Loucy (cell line): Measurements from ENCODE around the gene SLC6A18.

ENCODE experiments used
- H2AFZ ChIP-seq: fragments of 200-600 bp; sonication (generic); 2 replicates; pipeline ENCODE4 v1.6.0; 2016; ENCODE audit warnings: antibody characterized with exemption, mild to moderate bottlenecking, low read length, moderate library complexity
- H3F3A ChIP-seq: fragments of 200-600 bp; 2 replicates; pipeline ENCODE4 v1.6.0; 2016; ENCODE audit warnings: antibody characterized with exemption, low read depth, mild to moderate bottlenecking
- H3K27me3 ChIP-seq: fragments of 200-600 bp; sonication (generic); 2 replicates; pipeline ENCODE4 v1.6.1; 2014; ENCODE audit warnings: low read length, mild to moderate bottlenecking; ENCODE audit not compliant: insufficient read depth, poor library complexity, severe bottlenecking
- H3K36me3 ChIP-seq: fragments of 200-600 bp; sonication (generic); 2 replicates; pipeline ENCODE4 v1.6.1; 2016; ENCODE audit warnings: low read length; ENCODE audit not compliant: insufficient read depth
- H3K4me1 ChIP-seq: fragments of 200-600 bp; sonication (generic); 2 replicates; pipeline ENCODE4 v1.5.1; 2014; ENCODE audit warnings: low read length, mild to moderate bottlenecking; ENCODE audit not compliant: insufficient read depth, poor library complexity, severe bottlenecking
- H3K4me2 ChIP-seq: fragments of 200-600 bp; sonication (generic); 2 replicates; pipeline ENCODE4 v1.6.0; 2014; ENCODE audit warnings: antibody characterized with exemption, low read length, low read depth, mild to moderate bottlenecking; ENCODE audit not compliant: poor library complexity, severe bottlenecking
- H3K4me3 ChIP-seq: fragments of 200-600 bp; sonication (generic); 2 replicates; pipeline ENCODE4 v1.5.1; 2014; ENCODE audit warnings: low read length, mild to moderate bottlenecking, mixed read lengths; ENCODE audit not compliant: poor library complexity, severe bottlenecking
- H3K79me2 ChIP-seq: fragments of 200-600 bp; sonication (generic); 2 replicates; pipeline ENCODE4 v1.6.1; 2014; ENCODE audit warnings: low read length; ENCODE audit not compliant: insufficient read depth
- H3K9ac ChIP-seq: fragments of 200-600 bp; sonication (generic); 2 replicates; pipeline ENCODE4 v1.6.0; 2014; ENCODE audit warnings: mild to moderate bottlenecking, low read depth, low read length, moderate library complexity; ENCODE audit not compliant: poor library complexity, severe bottlenecking
- H3K9me2 ChIP-seq: fragments of 200-600 bp; sonication (generic); replicated peaks from 2 replicates; pipeline ENCODE4 v1.6.1; 2016; ENCODE audit warnings: low read depth, low read length, mixed read lengths
- H3K9me3 ChIP-seq: fragments of 200-600 bp; sonication (generic); 2 replicates; pipeline ENCODE4 v1.6.1; 2014; ENCODE audit warnings: mild to moderate bottlenecking, antibody characterized with exemption, low read length, low read depth; ENCODE audit not compliant: insufficient read depth
- H4K20me1 ChIP-seq: fragments of 200-600 bp; sonication (generic); 2 replicates; pipeline ENCODE4 v1.6.0; 2014; ENCODE audit warnings: antibody characterized with exemption, low read length, mild to moderate bottlenecking; ENCODE audit not compliant: insufficient read depth, poor library complexity, severe bottlenecking
- EZH2phosphoT487 ChIP-seq: fragments of 200-600 bp; IDR thresholded peaks from 2 replicates; pipeline ENCODE4 v1.6.1; 2018; ENCODE audit warnings: antibody characterized with exemption, mild to moderate bottlenecking, moderate library complexity, borderline replicate concordance
- TF ChIP-seq, protein P1 (sequence below): fragments of 200-600 bp; sonication (generic); conservative IDR thresholded peaks from 2 replicates; pipeline ENCODE4 v1.5.1; 2014; ENCODE audit warnings: mild to moderate bottlenecking, antibody characterized with exemption, low read length

The SLC6A18 gene

GRCh38 chr5:1219098-1219767 lies 5.9 kb upstream of the SLC6A18 start:
- H3K27me3 ChIP-seq, result no peaks in the 10 kb centered on the region
- no peaks in the 10 kb centered on the region for H3K79me2 ChIP-seq
- no peaks in the 10 kb centered on the region for H3K36me3 ChIP-seq
- no peaks in the 10 kb centered on the region for H3K9me3 ChIP-seq
- no peak overlapping the region for H3K4me2 ChIP-seq
- H2AFZ ChIP-seq, result no peak overlapping the region
- TF ChIP-seq, protein P1, sequence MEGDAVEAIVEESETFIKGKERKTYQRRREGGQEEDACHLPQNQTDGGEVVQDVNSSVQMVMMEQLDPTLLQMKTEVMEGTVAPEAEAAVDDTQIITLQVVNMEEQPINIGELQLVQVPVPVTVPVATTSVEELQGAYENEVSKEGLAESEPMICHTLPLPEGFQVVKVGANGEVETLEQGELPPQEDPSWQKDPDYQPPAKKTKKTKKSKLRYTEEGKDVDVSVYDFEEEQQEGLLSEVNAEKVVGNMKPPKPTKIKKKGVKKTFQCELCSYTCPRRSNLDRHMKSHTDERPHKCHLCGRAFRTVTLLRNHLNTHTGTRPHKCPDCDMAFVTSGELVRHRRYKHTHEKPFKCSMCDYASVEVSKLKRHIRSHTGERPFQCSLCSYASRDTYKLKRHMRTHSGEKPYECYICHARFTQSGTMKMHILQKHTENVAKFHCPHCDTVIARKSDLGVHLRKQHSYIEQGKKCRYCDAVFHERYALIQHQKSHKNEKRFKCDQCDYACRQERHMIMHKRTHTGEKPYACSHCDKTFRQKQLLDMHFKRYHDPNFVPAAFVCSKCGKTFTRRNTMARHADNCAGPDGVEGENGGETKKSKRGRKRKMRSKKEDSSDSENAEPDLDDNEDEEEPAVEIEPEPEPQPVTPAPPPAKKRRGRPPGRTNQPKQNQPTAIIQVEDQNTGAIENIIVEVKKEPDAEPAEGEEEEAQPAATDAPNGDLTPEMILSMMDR, result no peak
- no peak for TF ChIP-seq EZH2phosphoT487
- no peaks in the 10 kb centered on the region for H3F3A ChIP-seq
- no peak overlapping the region for H3K9ac ChIP-seq
- H3K9me2 ChIP-seq, result no peaks in the 10 kb centered on the region
- H4K20me1 ChIP-seq, result no peaks in the 10 kb centered on the region
- no peak overlapping the region for H3K4me3 ChIP-seq
- peaks cover 16% of the 10 kb centered on the region for H3K4me1 ChIP-seq

- Histone ChIP-seq H3K36me3 (no peaks in the 10 kb centered on the region), H3K4me2 (no peak overlapping the region), H3K9me3 (no peaks in the 10 kb centered on the region), H3K27me3 (no peaks in the 10 kb centered on the region), H3K9me2 (no peaks in the 10 kb centered on the region), H3K79me2 (no peaks in the 10 kb centered on the region), H2AFZ (no peak overlapping the region), H3K4me1 (peaks cover 16% of the 10 kb centered on the region), H3K9ac (no peak overlapping the region), H4K20me1 (no peaks in the 10 kb centered on the region), H3F3A (no peaks in the 10 kb centered on the region), H3K4me3 (no peak overlapping the region)
- TF ChIP-seq, protein P1, result no peak
- TF ChIP-seq EZH2phosphoT487, result no peak
Observed at GRCh38 chr5:1219768-1220100, 5.4 kb upstream of the SLC6A18 start.

- no peak overlapping the region for H2AFZ ChIP-seq
- no peaks in the 10 kb centered on the region for H3F3A ChIP-seq
- no peaks in the 10 kb centered on the region for H3K79me2 ChIP-seq
- no peaks in the 10 kb centered on the region for H4K20me1 ChIP-seq
- H3K4me2 ChIP-seq, result no peak overlapping the region
- no peaks in the 10 kb centered on the region for H3K9me2 ChIP-seq
- no peaks in the 10 kb centered on the region for H3K27me3 ChIP-seq
- TF ChIP-seq, protein P1, result no peak
- TF ChIP-seq EZH2phosphoT487, result no peak
- no peak overlapping the region for H3K4me3 ChIP-seq
- no peak overlapping the region for H3K9ac ChIP-seq
- H3K36me3 ChIP-seq, result no peaks in the 10 kb centered on the region
- H3K9me3 ChIP-seq, result no peaks in the 10 kb centered on the region
- peaks cover 16% of the 10 kb centered on the region for H3K4me1 ChIP-seq
Observed at GRCh38 chr5:1220351-1220750, 4.8 kb upstream of the SLC6A18 start.
